GM19023 (cell line): ENCODE data around the gene GRM3.

Experiments
- ATAC-seq: cut with Tn5 transposase; IDR thresholded peaks from one replicate; pipeline ENCODE4 v1.9.1; 2021; ENCODE audit warnings: mild to moderate bottlenecking, moderate library complexity; ENCODE audit not compliant: unreplicated experiment

GRM3 gene

DNA sequence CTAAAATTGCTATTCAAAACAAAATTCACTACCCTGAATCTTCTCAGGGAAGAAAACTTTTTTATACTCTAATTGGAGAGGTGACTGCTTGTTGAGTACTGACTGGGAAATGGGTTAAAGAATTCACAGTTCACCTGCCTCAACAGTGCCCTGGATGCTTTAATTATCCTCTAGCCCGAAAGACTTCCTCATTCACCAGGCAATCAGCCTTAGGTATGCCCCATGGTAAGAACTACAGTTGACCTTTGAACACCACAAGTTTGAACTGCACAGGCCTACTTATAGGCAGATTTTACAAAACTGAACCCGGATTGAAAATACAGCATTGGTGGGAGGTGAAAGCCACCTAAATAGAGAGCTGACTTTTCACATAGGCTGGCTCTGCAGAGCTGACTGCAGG is 240.4 kb downstream of the GRM3 start:
- no peak for ATAC-seq

DNA sequence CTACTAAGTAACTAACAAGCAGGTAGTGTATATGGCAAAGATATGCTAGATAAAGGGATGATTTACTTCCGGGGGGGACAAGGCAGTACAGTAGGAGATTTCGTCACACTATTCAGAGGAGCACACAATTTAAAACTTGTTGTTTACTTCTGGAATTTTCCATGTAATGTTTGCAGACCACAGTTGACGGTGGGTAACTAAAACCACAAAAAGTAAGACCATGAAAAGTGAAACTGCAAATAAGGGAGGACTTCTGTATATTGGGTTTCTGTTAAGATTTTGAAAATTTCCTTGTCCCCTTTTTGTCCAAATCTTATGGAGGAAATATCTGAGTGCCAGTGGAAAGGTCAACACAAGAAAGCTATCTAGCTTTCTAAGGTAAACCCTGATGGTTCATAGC is 245.8 kb downstream of the GRM3 start:
- no peak for ATAC-seq

GRCh38 chr7:86898171-86898570 is 254.5 kb downstream of the GRM3 start:
- no peak for ATAC-seq

DNA sequence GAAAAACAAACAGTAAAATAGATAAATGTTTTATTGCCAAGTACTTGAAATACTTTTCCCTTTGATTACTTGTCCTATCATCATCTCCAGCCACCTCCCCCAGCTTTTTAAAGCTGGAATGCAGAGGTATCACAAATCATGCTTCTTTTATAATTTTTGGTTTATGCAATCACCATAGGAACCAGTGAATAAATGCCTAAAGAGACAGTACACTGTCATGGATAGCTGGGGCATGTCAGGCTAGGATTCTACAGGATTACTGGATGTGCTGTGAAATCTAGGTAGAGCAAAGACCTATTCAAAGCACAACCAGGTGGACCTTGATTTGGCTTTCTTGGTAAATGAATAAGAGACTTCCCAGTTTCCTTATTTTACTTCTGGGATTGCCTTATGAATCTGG is 257.2 kb downstream of the GRM3 start:
- ATAC-seq = no peak

- ATAC-seq = no peak
Observed at GRCh38 chr7:86904949-86905834, 261.5 kb downstream of the GRM3 start.

DNA sequence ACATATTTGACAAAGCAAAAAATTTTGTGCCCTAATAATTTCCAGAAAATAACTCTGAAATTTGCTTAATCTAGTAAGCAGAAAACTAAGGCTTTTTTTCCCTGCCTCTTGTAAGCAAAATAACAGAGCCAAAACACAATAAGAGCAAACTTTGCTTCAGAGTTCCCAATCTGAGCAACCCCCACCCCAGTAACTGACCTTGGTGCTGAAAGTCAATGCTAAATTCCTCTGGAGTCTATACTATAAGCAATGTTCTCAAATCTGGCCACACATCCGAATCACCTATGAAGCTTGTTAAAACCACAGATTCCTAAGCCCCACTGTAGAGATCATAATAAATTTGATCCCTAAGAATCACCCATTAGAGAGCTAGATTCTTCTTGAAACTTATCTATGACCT is 265.2 kb downstream of the GRM3 start:
- no peak for ATAC-seq

GRCh38 chr7:86911659-86912058 is 267.9 kb downstream of the GRM3 start:
- ATAC-seq = no peak

- no peak for ATAC-seq
Observed at GRCh38 chr7:86913709-86914108, 270.0 kb downstream of the GRM3 start.
